GM19238 (cell line): ENCODE results near the gene FPGS.

Experiments
- DNase-seq: peaks from one replicate; pipeline ENCODE4 v3.0.0; 2011; ENCODE audit warnings: low spot score; ENCODE audit not compliant: insufficient read length

The FPGS gene

GRCh38 chr9:127786773-127787104, 15.9 kb upstream of the FPGS start:
- no peak for DNase-seq

DNA sequence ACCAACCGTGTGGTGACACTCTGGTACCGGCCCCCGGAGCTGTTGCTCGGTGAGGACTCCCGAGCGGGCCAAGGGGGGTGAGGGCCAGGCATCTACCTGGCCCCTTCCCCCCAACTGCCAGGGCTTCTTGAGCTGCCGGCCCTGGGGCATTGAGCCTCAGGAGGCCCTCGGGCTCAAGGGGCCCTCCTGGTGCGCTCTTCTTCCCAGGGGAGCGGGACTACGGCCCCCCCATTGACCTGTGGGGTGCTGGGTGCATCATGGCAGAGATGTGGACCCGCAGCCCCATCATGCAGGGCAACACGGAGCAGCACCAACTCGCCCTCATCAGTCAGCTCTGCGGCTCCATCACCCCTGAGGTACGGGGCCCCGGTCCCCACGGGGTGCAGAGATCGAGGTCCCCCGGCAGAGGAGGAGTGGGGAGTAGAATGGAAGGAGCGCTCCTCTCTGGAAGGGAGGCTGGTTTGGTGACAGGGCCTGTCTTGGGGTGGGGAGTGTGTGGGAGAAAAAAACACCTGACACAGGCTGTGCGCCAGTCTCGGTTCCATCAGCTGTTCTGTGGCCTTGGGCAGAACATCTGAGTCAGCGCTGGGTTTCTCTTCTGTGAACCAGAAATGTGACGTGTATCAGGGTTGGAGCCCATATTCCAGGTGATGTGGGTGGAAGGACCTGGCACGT, 14.2 kb upstream of the FPGS start:
- DNase-seq, result no peak

DNA sequence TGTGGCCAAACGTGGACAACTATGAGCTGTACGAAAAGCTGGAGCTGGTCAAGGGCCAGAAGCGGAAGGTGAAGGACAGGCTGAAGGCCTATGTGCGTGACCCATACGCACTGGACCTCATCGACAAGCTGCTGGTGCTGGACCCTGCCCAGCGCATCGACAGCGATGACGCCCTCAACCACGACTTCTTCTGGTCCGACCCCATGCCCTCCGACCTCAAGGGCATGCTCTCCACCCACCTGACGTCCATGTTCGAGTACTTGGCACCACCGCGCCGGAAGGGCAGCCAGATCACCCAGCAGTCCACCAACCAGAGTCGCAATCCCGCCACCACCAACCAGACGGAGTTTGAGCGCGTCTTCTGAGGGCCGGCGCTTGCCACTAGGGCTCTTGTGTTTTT, 13.5 kb upstream of the FPGS start:
- DNase-seq, result no peak

GRCh38 chr9:127790094-127790855, 12.4 kb upstream of the FPGS start:
- no peak for DNase-seq

DNA sequence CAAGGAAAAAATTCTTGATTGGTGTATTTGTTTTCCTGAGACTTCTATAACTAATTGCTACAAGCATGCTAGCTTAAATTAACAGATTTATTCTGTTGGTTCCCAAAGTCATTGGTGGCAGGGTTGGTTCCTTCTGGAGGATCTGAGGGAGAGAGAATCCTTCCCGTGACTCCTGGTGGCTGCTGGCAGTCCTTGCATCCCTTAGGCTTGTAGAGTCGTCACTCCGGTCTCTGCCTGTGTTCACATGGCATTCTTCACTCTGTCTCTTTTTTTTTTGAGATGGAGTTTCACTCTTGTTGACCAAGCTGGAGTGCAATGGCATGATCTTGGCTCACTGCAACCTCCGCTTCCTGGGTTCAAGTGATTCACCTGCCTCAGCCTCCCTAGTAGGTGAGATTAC, 11.6 kb upstream of the FPGS start:
- DNase-seq, result no peak

GRCh38 chr9:127792417-127793031, 10.2 kb upstream of the FPGS start:
- no peak for DNase-seq

GRCh38 chr9:127793093-127793708, 9.5 kb upstream of the FPGS start:
- no peak for DNase-seq

GRCh38 chr9:127794001-127794791, 8.5 kb upstream of the FPGS start:
- DNase-seq, result no peak

DNA sequence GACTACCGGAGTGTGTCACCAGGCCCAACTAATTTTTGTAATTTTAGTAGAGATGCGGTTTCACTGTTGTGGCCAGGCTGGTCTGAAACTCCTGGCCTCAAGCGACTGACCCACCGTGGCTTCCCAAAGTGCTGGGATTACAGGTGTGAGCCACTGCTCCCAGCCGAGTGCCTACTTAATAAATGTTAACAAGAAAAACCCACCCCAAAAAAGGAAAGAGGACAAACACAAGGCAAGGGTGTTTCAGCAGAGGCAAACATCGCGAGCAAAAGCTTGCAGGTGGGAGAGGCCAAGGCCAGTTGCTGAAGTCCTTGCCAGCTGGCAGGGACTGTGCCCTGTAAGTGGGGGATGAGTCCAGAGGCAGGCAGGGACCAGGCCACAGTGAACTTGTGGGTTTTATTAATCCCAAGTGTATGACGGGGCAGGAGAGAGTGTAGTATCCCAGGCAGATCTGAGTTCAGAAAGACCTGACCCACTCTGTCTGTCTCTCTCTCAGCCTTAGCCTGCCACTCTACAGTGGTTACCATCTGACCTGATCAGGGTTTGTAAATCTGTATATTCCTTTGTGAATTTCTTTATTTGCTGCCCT, 6.4 kb upstream of the FPGS start:
- no peak for DNase-seq

- DNase-seq, result no peak
Observed at GRCh38 chr9:127796852-127797370, 5.8 kb upstream of the FPGS start.

- DNase-seq, result no peak
Observed at GRCh38 chr9:127801955-127802575, 617 bp upstream of the FPGS start.

DNA sequence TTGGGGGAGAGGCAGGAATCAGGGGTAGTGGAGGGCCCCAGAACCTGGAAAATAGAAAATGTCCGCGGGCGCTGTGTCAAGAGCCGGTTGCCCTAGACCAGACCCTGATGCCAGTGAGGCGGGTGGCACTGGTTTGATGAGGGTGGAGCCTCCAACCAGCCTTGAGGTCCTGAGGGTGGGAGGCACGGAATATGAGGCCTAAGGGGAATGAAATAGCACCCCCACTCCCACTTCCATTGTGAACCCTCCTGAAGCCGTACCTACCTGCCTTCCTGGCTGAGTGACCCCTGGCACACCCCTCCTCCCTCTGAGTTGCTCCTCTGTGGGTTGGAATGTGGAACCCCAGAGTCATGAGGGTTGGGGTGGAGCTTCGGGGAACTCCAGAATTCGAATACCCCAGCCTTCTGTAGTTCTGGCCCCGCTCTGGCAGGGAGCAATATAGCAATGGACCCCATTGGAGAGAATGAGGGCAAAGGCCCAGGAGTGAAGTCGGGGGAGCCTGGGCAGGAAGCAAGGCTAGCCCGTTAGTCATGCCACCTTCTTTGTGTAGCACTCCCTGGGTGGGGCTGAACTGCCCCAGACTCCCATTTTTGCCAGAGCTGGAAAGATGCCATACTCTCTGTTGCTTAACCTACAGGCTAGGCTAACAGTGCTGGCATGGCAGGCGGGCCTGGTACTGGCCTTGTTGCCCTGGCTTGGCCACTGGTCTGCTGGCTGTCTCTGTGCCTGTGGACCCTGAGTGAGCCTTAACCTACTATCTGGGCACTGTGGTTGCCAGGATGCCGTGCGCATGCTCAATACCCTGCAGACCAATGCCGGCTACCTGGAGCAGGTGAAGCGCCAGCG, 1.0 kb downstream of the FPGS start:
- no peak for DNase-seq

- DNase-seq, result no peak
Observed at GRCh38 chr9:127805620-127806019, 2.9 kb downstream of the FPGS start.

DNA sequence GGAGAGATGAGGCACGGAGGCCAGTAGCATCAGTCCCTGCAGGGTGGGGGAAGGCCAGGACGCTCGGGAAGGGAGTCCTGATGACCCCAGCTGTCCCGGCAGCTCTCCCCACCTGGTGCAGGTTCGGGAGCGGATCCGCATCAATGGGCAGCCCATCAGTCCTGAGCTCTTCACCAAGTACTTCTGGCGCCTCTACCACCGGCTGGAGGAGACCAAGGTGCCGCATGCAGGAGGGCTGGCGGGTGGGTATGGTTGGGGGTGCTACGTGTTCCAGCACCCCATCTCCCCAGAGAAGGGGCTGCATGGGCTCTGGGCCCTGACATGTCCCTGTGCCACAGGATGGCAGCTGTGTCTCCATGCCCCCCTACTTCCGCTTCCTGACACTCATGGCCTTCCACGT, 4.2 kb downstream of the FPGS start:
- DNase-seq, result no peak

DNA sequence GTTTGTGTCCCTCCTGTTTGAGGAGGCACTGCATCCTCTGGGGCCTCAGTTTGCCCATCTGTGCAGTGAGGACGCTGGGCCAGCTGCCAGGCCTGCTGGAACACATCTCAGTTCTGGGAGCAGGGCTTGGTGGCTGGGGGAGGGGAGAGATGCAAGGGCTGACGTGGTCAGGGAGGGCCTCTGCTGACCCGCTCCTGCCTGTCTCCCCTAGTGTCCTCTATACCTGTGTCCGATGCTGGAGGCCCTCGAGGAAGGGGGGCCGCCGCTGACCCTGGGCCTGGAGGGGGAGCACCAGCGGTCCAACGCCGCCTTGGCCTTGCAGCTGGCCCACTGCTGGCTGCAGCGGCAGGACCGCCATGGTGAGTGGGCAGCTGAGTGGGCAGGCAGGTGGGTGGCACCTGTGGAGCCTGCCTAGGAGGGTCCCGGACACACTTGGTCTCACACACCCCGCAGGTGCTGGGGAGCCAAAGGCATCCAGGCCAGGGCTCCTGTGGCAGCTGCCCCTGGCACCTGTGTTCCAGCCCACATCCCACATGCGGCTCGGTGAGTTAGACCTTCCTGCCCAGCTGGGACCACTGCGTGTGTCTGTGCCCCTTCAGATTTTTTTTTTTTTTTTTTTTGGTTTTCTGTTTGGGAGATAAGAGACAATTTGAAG, 5.8 kb downstream of the FPGS start:
- no peak for DNase-seq

GRCh38 chr9:127809002-127809539, 6.4 kb downstream of the FPGS start:
- DNase-seq, result no peak

DNA sequence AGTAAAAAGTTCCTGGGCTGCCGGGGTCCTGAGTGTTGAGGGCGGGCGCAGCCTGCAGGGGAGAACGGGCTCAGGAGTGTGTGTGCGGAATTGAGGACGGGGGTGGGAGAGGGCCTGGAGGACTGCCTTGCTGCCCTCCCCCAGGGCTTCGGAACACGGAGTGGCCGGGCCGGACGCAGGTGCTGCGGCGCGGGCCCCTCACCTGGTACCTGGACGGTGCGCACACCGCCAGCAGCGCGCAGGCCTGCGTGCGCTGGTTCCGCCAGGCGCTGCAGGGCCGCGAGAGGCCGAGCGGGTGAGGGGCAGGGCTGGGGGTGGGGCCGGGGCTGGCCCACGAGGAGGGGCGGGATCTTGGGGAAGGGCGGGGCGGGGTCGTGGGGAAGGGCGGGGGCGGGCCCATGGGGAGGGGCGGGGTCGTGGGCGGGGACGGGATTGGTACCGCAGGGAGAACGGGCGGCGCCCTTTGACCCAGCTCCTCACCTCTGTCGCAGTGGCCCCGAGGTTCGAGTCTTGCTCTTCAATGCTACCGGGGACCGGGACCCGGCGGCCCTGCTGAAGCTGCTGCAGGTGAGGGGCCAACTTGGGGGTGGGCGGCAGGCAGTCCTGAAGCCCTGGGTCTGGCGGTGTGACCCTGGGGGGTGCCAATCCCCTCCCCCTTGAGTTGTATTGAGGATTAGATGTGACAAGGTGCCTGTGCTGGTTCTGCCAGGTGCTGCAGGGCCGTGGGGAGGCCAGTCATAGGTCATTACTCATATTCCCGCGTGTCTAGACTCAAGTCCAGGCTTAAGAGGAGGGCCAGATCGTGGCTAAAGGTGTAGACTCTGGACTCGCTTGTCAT, 7.1 kb downstream of the FPGS start:
- DNase-seq, result no peak
